WERI-Rb-1 (cell line): ENCODE results near the gene FUT9.

Experiments used
- DNase-seq: peaks from one replicate; pipeline ENCODE4 v3.0.0-alpha.2; 2020
- H3K27ac ChIP-seq: fragments of 250-450 bp; sonication (Bioruptor Pico); 2 replicates; pipeline ENCODE4 v1.5.1; 2020; ENCODE audit warnings: mild to moderate bottlenecking, moderate library complexity
- H3K27me3 ChIP-seq: fragments of 250-450 bp; sonication (Bioruptor Pico); 2 replicates; pipeline ENCODE4 v1.5.1; 2021; ENCODE audit warnings: mild to moderate bottlenecking, low read depth, moderate library complexity; ENCODE audit not compliant: insufficient read depth, severe bottlenecking
- H3K36me3 ChIP-seq: fragments of 250-450 bp; sonication (Bioruptor Pico); 2 replicates; pipeline ENCODE4 v1.5.1; 2020; ENCODE audit warnings: mild to moderate bottlenecking, moderate library complexity
- H3K4me3 ChIP-seq: 2 replicates; pipeline ENCODE4 v1.5.1; 2011; ENCODE audit warnings: low read depth, mild to moderate bottlenecking, control low read depth, low read length
- H3K9me3 ChIP-seq: fragments of 250-450 bp; sonication (Bioruptor Pico); 2 replicates; pipeline ENCODE4 v1.5.1; 2021; ENCODE audit warnings: mild to moderate bottlenecking, moderate library complexity; ENCODE audit not compliant: severe bottlenecking
- TF ChIP-seq, protein P1 (sequence below): IDR thresholded peaks from 2 replicates; pipeline ENCODE4 v1.5.1; 2011; ENCODE audit warnings: low read depth, mild to moderate bottlenecking, control low read depth, inconsistent platforms, low read length

FUT9 gene

DNA sequence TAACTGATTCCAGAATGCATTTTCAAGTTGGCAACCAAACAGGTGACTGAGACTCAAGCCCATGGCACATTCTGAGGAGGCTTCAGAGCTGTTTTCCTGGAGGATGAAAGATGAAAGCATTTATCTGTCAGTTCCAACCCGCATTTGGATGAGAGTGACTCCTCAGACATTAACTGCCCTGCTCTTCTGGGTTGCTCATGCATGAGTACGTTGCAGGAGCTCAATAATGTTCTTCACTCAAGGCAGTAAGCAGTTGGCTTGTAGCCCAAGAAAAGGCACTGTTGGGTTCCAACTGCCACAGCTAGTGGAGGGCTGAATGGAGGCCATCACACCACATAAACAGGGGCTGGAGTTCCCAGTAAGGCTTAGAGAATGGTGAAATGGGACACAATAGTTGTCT is 155.3 kb downstream of the FUT9 start:
- TF ChIP-seq, protein P1, sequence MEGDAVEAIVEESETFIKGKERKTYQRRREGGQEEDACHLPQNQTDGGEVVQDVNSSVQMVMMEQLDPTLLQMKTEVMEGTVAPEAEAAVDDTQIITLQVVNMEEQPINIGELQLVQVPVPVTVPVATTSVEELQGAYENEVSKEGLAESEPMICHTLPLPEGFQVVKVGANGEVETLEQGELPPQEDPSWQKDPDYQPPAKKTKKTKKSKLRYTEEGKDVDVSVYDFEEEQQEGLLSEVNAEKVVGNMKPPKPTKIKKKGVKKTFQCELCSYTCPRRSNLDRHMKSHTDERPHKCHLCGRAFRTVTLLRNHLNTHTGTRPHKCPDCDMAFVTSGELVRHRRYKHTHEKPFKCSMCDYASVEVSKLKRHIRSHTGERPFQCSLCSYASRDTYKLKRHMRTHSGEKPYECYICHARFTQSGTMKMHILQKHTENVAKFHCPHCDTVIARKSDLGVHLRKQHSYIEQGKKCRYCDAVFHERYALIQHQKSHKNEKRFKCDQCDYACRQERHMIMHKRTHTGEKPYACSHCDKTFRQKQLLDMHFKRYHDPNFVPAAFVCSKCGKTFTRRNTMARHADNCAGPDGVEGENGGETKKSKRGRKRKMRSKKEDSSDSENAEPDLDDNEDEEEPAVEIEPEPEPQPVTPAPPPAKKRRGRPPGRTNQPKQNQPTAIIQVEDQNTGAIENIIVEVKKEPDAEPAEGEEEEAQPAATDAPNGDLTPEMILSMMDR, result no peak
- Histone ChIP-seq H3K4me3 (no peak overlapping the region), H3K27ac (no peak overlapping the region), H3K36me3 (no peaks in the 10 kb centered on the region), H3K27me3 (no peaks in the 10 kb centered on the region), H3K9me3 (no peaks in the 10 kb centered on the region)
- no peak for DNase-seq

DNA sequence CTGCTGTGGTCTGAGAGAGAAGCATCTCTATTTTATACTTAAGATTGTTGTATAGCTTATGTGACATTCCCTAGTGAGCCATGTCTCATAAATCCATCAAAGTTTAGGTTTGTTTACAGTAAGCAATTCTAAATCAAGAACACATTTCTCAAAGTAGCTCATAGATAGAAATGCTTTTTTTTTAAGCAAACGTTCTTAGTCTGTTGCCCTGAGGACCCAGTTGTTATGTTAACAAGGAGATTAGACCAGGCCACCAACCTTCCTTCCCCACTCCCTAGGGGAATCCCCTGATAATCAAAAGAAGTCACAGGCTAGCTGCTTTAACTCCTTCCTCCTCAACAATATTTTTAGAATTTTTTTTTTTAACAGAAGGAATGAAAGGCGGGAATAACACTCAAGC is 169.0 kb downstream of the FUT9 start:
- H3K27me3 ChIP-seq, result no peaks in the 10 kb centered on the region
- H3K27ac ChIP-seq, result no peak overlapping the region
- H3K9me3 ChIP-seq, result no peaks in the 10 kb centered on the region
- no peaks in the 10 kb centered on the region for H3K36me3 ChIP-seq
- DNase-seq, result no peak
- TF ChIP-seq, protein P1, result no peak
- no peak overlapping the region for H3K4me3 ChIP-seq

DNA sequence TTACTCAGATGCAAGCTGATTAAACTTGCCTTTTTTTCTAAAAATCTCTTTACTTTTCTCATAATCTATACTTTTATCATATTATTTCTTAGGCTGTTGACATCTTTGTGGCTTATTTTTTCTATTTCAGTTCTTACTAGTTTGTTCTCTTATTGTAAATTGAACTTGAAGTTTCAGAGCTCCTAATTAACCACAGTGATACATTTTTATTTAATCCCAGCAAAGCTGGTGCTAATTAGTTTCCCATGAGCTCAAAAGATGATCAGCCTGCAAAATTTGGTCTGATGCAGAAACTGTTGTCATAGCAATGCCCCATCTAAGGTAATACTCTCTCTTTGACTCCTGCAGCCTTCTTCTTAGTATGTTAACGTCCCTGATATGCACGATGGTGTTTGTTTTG is 170.3 kb downstream of the FUT9 start:
- DNase-seq, result no peak
- no peaks in the 10 kb centered on the region for H3K9me3 ChIP-seq
- TF ChIP-seq, protein P1, result no peak

DNA sequence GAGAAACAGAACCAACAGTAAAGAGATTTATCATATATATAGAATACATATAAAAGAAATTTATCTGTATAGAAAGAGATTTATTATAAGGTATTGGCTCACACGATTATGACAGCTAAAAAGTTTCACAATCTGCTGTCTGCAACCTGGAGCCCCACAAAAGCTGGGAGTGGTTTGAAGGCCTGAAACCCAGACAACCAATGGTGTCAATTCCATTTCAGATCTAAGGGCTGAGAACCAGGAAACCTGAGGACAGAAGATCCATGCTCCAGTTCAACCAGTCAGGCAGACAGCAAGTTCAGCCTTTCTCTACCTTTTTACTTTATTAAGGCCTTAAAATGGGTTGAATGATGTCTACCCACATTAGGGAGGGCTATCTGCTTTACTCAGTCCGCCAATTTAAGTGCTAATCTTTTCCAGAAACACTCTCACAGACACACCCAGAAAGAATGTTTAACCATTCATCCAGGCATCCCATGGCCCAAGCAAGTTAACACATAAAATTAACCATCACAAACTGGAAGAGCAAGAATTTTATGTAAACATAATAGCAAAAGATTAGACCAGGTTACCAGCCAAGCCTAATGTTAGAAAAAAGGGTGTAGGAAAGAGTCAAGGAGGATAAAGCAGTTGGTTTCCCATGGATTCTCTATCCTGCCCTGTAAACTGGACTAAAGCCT is 170.9 kb downstream of the FUT9 start:
- H3K4me3 ChIP-seq, result no peak overlapping the region

More for the DNA sequence above, 170.3 kb downstream of the FUT9 start:
- H3K27me3 ChIP-seq, result no peaks in the 10 kb centered on the region
- H3K27ac ChIP-seq, result no peak overlapping the region
- no peaks in the 10 kb centered on the region for H3K36me3 ChIP-seq
- H3K4me3 ChIP-seq, result no peak overlapping the region

DNA sequence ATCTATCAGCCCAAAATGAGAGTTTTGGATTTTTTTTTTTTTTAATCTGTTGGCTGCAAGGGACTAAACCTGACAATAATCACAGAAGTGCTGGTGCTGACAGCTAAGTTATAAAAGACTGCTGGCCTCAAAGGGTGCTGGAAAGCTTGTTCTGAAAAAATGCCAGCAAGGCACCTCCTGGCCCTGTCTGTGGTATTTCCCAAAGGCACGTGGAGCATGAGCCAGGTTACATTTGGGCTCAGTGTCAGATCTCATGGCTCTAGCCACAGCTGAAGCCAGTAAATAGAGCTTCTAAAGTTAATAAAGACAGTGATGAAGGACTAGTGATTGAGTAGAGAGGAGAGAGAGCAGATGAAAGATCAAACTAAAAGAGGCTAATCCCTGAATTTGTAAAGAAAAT is 178.9 kb downstream of the FUT9 start:
- Histone ChIP-seq H3K27ac (no peak overlapping the region), H3K4me3 (no peak overlapping the region), H3K36me3 (no peaks in the 10 kb centered on the region), H3K27me3 (no peaks in the 10 kb centered on the region), H3K9me3 (no peaks in the 10 kb centered on the region)
- DNase-seq, result no peak
- TF ChIP-seq, protein P1, result no peak

More for the DNA sequence above, 170.9 kb downstream of the FUT9 start:
- TF ChIP-seq, protein P1, result no peak
- Histone ChIP-seq H3K36me3 (no peaks in the 10 kb centered on the region), H3K9me3 (no peaks in the 10 kb centered on the region), H3K27me3 (no peaks in the 10 kb centered on the region), H3K27ac (no peak overlapping the region)
- DNase-seq, result no peak

DNA sequence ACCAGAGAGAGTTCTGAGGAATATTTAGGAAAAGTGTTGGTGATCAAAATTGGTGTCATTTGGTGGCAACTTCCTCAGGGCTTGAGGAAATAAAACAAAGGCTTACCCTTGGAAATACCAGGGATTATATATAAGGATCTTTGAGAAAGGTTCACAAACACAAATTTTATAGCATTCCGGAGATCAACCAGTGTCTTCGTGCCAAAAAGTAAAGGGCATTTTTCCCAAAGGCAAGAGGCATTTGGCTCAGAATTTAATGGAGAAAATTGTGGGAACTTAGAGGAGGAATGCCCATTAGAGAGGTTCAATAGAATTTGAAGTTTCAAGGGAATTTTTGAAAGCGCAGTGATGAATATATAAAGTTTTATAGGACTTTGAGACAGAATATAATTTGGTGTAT is 179.5 kb downstream of the FUT9 start:
- H3K4me3 ChIP-seq, result no peak overlapping the region

More for the DNA sequence above, 179.5 kb downstream of the FUT9 start:
- Histone ChIP-seq H3K27ac (no peak overlapping the region), H3K27me3 (no peaks in the 10 kb centered on the region), H3K9me3 (no peaks in the 10 kb centered on the region), H3K36me3 (no peaks in the 10 kb centered on the region)
- TF ChIP-seq, protein P1, result no peak
- DNase-seq, result no peak
